CD4-positive, alpha-beta memory T cell (primary cell): ENCODE measurements around the gene USF2. TPM values are rescaled to one million over a fixed set of nuclear protein-coding genes. Genes with fewer than 3 reads are reported as not detected.

ENCODE experiments used
- CTCF ChIA-PET: fragments of 350-600 bp; sonication (Branson Sonifier 250); formaldehyde crosslinking; loops from one replicate; lab custom pipeline; 2021; ENCODE audit warnings: inconsistent platforms; ENCODE audit not compliant: partially characterized antibody; lab: Charles Lee
- POLR2A ChIA-PET: fragments of 350-600 bp; sonication (Branson Sonifier 250); formaldehyde crosslinking; loops from one replicate; lab custom pipeline; 2021; ENCODE audit not compliant: partially characterized antibody; lab: Charles Lee
- DNase-seq, 5 donors: peaks; one replicate each; pipeline versions ENCODE4 v3.0.0 to v3.0.0-alpha.2; 2020 to 2022; ENCODE audit warnings: mixed read lengths in 1 of 5
- H3K27ac ChIP-seq: one replicate; pipeline ENCODE4 v1.7.0; 2013; ENCODE audit warnings: low read depth, low read length
- H3K27me3 ChIP-seq: 2 replicates; pipeline ENCODE4 v1.7.0; 2013; ENCODE audit warnings: mild to moderate bottlenecking, low read length, moderate library complexity; ENCODE audit not compliant: insufficient read depth
- H3K36me3 ChIP-seq: 2 replicates; pipeline ENCODE4 v1.7.0; 2013; ENCODE audit warnings: mild to moderate bottlenecking, low read length, moderate library complexity; ENCODE audit not compliant: insufficient read depth
- H3K4me1 ChIP-seq: 2 replicates; pipeline ENCODE4 v1.7.0; 2013; ENCODE audit warnings: mild to moderate bottlenecking, low read length, moderate library complexity; ENCODE audit not compliant: insufficient read depth
- H3K4me3 ChIP-seq, 2 donors: one replicate each; pipeline ENCODE4 v1.7.0; 2013; ENCODE audit warnings: low read length in 2 of 2, mild to moderate bottlenecking in 1 of 2
- H3K9me3 ChIP-seq, 2 donors: one replicate each; pipeline ENCODE4 v1.7.0; 2013; ENCODE audit warnings: low read length in 2 of 2, control low read depth in 1 of 2; ENCODE audit not compliant: control insufficient read depth in 1 of 2
- H3K27ac Mint-ChIP-seq, 7 donors: one replicate each; pipeline ENCODE4 v1.8.0; 2020 to 2021; ENCODE audit warnings: mixed read lengths in 7 of 7, mild to moderate bottlenecking in 6 of 7, inconsistent platforms in 3 of 7, moderate library complexity in 3 of 7
- H3K27me3 Mint-ChIP-seq, 2 donors: one replicate each; pipeline ENCODE4 v1.8.0; 2020 to 2021; ENCODE audit warnings: mixed read lengths in 2 of 2
- H3K36me3 Mint-ChIP-seq, 2 donors: one replicate each; pipeline ENCODE4 v1.8.0; 2020 to 2021; ENCODE audit warnings: mixed read lengths in 2 of 2, inconsistent platforms in 1 of 2, mild to moderate bottlenecking in 1 of 2
- H3K4me1 Mint-ChIP-seq, 4 donors: one replicate each; pipeline ENCODE4 v1.8.0; 2020 to 2021; ENCODE audit warnings: mixed read lengths in 4 of 4, mild to moderate bottlenecking in 1 of 4
- H3K4me3 Mint-ChIP-seq, 8 donors: one replicate each; pipeline ENCODE4 v1.8.0; 2020 to 2021; ENCODE audit warnings: mixed read lengths in 8 of 8, mild to moderate bottlenecking in 7 of 8, moderate library complexity in 6 of 8, inconsistent platforms in 3 of 8
- H3K9me3 Mint-ChIP-seq, 8 donors: one replicate each; pipeline ENCODE4 v1.8.0; 2020 to 2021; ENCODE audit warnings: mixed read lengths in 8 of 8, mild to moderate bottlenecking in 5 of 8, inconsistent platforms in 3 of 8, moderate library complexity in 1 of 8
- intact Hi-C: fragments of 100-400 bp; cut with micrococcal nuclease; formaldehyde crosslinking; loops from one replicate; pipeline ENCODE4 v1.15.1; 2023
- polyA plus RNA-seq, 2 donors: library from polyadenylated mRNA; unstranded; fragments of 300-500 nt; fragmentation: Illumina TruSeq; gene quantifications; one replicate each; pipeline ENCODE4 v1.2.3, GENCODE V29; 2021
- total RNA-seq, 2 experiments: library from RNA; stranded (reverse); gene quantifications; one replicate each; pipeline ENCODE4 v1.2.3, GENCODE V29; 2021

The USF2 gene
- total and polyA plus RNA-seq, 4 experiments from 2014 or later = 2.2 to 216 (median 107) TPM

DNA sequence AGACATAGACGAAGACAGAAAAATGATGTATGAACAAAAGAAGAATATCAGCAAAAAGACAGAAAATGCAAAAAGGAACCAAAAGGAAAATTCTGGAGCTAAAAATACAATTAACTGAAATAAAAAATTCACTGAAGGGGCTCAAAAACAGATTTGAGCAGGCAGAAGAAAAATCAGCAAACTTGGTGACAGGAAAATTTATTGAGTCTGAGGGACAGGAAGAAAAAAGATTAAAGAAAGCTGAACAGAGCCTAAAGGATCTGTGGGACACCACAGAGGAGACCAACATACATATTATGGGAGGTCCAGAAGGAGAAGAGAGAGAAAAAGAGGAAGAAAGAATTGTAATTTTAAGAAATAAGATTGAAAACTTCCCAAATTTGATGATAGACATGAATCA is 27.3 kb upstream of the USF2 start:
- Mint-ChIP-seq H3K27me3 (peaks cover 0 to 2% of the 10 kb centered on the region in 2 donors), H3K4me3 (peak overlapping the region in 1 of 8 donors; percentile 87), H3K36me3 (peaks cover 1 to 12% of the 10 kb centered on the region in 2 donors), H3K27ac (peak overlapping the region; percentile 83 to 98 (median 94)), H3K9me3 (peaks cover 0 to 18% (median 8%) of the 10 kb centered on the region in 8 donors), H3K4me1 (peaks cover 23 to 43% (median 37%) of the 10 kb centered on the region in 4 donors)
- Histone ChIP-seq H3K27me3 (no peaks in the 10 kb centered on the region), H3K9me3 (no peaks in the 10 kb centered on the region), H3K36me3 (no peaks in the 10 kb centered on the region), H3K27ac (no peak overlapping the region), H3K4me1 (peaks cover 35% of the 10 kb centered on the region), H3K4me3 (no peak overlapping the region)
- no peak for DNase-seq
- POLR2A ChIA-PET = interaction anchor here (0.6 to 13.3 kb wide), 15 partner anchors 9 to 221 kb away, joined by 3 to 217 read pairs (median 9); partner anchors contain the start of genes FXYD5, FXYD7 and USF2
- CTCF ChIA-PET = interaction anchor here (1.0 to 2.8 kb wide), 11 partner anchors 10 to 253 kb away, joined by 3 to 15 read pairs (median 7); partner anchors contain the start of genes FXYD5 and FXYD7
- intact Hi-C loops = no loop called here

GRCh38 chr19:35246466-35247092 is 22.2 kb upstream of the USF2 start:
- H3K36me3 ChIP-seq = peaks cover 3% of the 10 kb centered on the region
- no peaks in the 10 kb centered on the region for H3K27me3 ChIP-seq
- Mint-ChIP-seq H3K4me3 (peak overlapping the region in 6 of 8 donors; percentile 91 to 94 (median 93)), H3K4me1 (peaks cover 16 to 51% (median 33%) of the 10 kb centered on the region in 4 donors), H3K27ac (peak overlapping the region; percentile 34 to 97 (median 91)), H3K36me3 (peaks cover 11 to 20% of the 10 kb centered on the region in 2 donors), H3K27me3 (peaks cover 0 to 2% of the 10 kb centered on the region in 2 donors), H3K9me3 (peaks cover 0 to 8% (median 2%) of the 10 kb centered on the region in 8 donors)
- CTCF ChIA-PET = no interaction called here
- no peak for DNase-seq
- no peaks in the 10 kb centered on the region for H3K9me3 ChIP-seq
- intact Hi-C loops = loop anchor here (5.0 kb wide), 1 partner anchor 101 kb away; the partner anchor contains the start of gene FFAR1
- peaks cover 27% of the 10 kb centered on the region for H3K4me1 ChIP-seq
- POLR2A ChIA-PET = no interaction called here
- H3K27ac ChIP-seq = no peak overlapping the region
- H3K4me3 ChIP-seq = no peak overlapping the region

GRCh38 chr19:35247526-35248309 is 21.0 kb upstream of the USF2 start:
- Mint-ChIP-seq H3K9me3 (peaks cover 0 to 5% (median 0%) of the 10 kb centered on the region in 8 donors), H3K4me1 (peaks cover 18 to 52% (median 32%) of the 10 kb centered on the region in 4 donors), H3K27ac (peak overlapping the region; percentile 88 to 97 (median 91)), H3K4me3 (peak overlapping the region; percentile 91 to 94 (median 93)), H3K27me3 (no peaks in the 10 kb centered on the region), H3K36me3 (peaks cover 11 to 23% of the 10 kb centered on the region in 2 donors)
- Histone ChIP-seq H3K9me3 (no peaks in the 10 kb centered on the region), H3K36me3 (peaks cover 3% of the 10 kb centered on the region), H3K4me1 (peaks cover 24% of the 10 kb centered on the region), H3K4me3 (peak overlapping the region; percentile 94), H3K27ac (peak overlapping the region; percentile 61), H3K27me3 (no peaks in the 10 kb centered on the region)
- ChIA-PET POLR2A (interaction anchor here (0.6 to 1.7 kb wide), 7 partner anchors 11 to 78 kb away, joined by 3 to 11 read pairs (median 4); no protein-coding TSS in a partner anchor), CTCF (interaction anchor here (1.1 kb wide), 1 partner anchor 37 kb away, joined by 3 read pairs; no protein-coding TSS in a partner anchor)
- intact Hi-C loops = loop anchor here (1.0 to 5.0 kb wide), 7 partner anchors 7 to 248 kb away; partner anchors contain the start of gene FFAR1
- peak in 4 of 5 donors; percentile 48 to 53 (median 51) for DNase-seq

DNA sequence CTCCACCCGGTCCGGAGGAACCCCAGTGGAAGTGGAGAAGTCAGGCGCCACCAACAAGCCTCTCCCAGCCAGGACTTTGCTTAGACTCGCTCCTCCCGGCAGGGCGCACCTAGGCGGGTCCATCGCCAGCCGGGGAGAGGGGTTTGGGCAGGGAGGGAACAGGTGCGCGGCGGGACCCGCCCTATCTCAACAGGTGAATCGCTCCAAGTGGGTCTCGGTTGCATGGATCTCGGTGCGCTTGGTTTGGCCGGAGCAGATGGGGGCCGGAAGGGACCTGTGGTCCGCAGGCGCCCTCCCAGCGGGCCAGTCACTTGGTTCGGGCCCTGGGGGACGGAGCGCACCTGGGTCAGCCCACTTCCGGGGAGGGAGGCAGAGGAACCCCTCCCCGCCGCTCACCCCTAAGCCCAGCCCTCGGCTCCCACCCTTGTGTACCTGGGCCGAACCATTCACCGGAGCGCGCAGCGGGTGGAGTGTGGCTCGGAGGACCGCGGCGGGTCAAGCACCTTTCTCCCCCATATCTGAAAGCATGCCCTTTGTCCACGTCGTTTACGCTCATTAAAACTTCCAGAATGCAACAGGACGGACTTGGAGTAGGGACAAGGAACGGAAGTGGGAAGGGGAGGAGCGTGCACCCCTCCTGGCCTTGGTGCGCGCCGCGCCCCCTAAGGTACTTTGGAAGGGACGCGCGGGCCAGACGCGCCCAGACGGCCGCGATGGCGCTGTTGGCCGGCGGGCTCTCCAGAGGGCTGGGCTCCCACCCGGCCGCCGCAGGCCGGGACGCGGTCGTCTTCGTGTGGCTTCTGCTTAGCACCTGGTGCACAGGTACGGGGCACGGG is 20.2 kb upstream of the USF2 start, which contains the start of gene LSR:
Gene LSR, plus strand, starts transcription at position 693 of the 836 bp plus-strand sequence. Its CDS starts 21 bp downstream, at position 714.
- Mint-ChIP-seq H3K36me3 (peaks cover 14 to 27% of the 10 kb centered on the region in 2 donors), H3K27me3 (no peaks in the 10 kb centered on the region), H3K9me3 (peaks cover 0 to 5% (median 0%) of the 10 kb centered on the region in 8 donors), H3K4me1 (peaks cover 20 to 57% (median 33%) of the 10 kb centered on the region in 4 donors), H3K4me3 (peak within 1 kb of the TSS; percentile 91 to 94 (median 93)), H3K27ac (peak within 1 kb of the TSS; percentile 88 to 97 (median 91))
- peaks cover 7% of the 10 kb centered on the region for H3K36me3 ChIP-seq
- peak within 1 kb of the TSS; percentile 61 for H3K27ac ChIP-seq
- intact Hi-C loops = loop anchor here (1.0 to 5.0 kb wide), 7 partner anchors 8 to 247 kb away; partner anchors contain the start of gene FFAR1
- ChIA-PET CTCF (interaction anchor here (1.1 kb wide), 1 partner anchor 37 kb away, joined by 3 read pairs; no protein-coding TSS in a partner anchor), POLR2A (interaction anchor here (0.6 to 1.7 kb wide), 7 partner anchors 12 to 78 kb away, joined by 3 to 11 read pairs (median 4); no protein-coding TSS in a partner anchor)
- peak; percentile 79 to 84 (median 83) for DNase-seq
- no peaks in the 10 kb centered on the region for H3K9me3 ChIP-seq
- H3K27me3 ChIP-seq = no peaks in the 10 kb centered on the region
- peaks cover 24% of the 10 kb centered on the region for H3K4me1 ChIP-seq
- peak within 1 kb of the TSS; percentile 94 for H3K4me3 ChIP-seq

GRCh38 chr19:35249146-35249847 is 19.5 kb upstream of the USF2 start:
- Histone ChIP-seq H3K4me3 (peak overlapping the region; percentile 94), H3K27me3 (no peaks in the 10 kb centered on the region), H3K9me3 (no peaks in the 10 kb centered on the region), H3K4me1 (peaks cover 24% of the 10 kb centered on the region), H3K36me3 (peaks cover 9% of the 10 kb centered on the region), H3K27ac (peak overlapping the region; percentile 61)
- Mint-ChIP-seq H3K4me1 (peaks cover 20 to 57% (median 33%) of the 10 kb centered on the region in 4 donors), H3K27me3 (no peaks in the 10 kb centered on the region), H3K9me3 (peaks cover 0 to 4% (median 0%) of the 10 kb centered on the region in 8 donors), H3K27ac (peak overlapping the region; percentile 88 to 97 (median 91)), H3K4me3 (peak overlapping the region; percentile 91 to 94 (median 93)), H3K36me3 (peaks cover 14 to 27% of the 10 kb centered on the region in 2 donors)
- peak in 1 of 5 donors; percentile 32 for DNase-seq
- ChIA-PET POLR2A (interaction anchor here (1.0 to 2.1 kb wide), 3 partner anchors 8 to 15 kb away, joined by 4 to 15 read pairs (median 4); no protein-coding TSS in a partner anchor), CTCF (no interaction called here)
- intact Hi-C loops = loop anchor here (2.0 to 5.0 kb wide), 3 partner anchors 98 to 220 kb away; partner anchors contain the start of gene FFAR1
